ENCODE data around the gene TOPAZ1.

DNA sequence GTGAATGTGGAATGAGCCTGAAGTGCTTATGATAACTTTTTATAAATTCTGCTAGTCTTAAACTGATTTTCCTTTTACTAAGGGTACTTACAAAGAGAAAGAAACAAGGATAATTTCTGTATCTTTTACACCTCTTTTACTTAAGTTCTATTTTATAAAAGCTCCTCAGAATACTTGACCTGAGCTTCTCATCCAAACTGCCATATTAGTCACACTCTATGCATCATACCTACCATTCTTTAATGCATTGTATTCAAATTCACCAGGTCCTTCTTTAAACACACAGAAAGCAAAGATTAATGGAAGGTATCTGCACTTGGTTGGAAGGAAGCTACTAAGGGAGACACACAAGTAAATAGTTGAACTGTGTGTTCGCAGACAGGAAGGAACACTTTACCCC lies 1.6 kb upstream of the TOPAZ1 start:
- TF ChIP-seq, protein P1, sequence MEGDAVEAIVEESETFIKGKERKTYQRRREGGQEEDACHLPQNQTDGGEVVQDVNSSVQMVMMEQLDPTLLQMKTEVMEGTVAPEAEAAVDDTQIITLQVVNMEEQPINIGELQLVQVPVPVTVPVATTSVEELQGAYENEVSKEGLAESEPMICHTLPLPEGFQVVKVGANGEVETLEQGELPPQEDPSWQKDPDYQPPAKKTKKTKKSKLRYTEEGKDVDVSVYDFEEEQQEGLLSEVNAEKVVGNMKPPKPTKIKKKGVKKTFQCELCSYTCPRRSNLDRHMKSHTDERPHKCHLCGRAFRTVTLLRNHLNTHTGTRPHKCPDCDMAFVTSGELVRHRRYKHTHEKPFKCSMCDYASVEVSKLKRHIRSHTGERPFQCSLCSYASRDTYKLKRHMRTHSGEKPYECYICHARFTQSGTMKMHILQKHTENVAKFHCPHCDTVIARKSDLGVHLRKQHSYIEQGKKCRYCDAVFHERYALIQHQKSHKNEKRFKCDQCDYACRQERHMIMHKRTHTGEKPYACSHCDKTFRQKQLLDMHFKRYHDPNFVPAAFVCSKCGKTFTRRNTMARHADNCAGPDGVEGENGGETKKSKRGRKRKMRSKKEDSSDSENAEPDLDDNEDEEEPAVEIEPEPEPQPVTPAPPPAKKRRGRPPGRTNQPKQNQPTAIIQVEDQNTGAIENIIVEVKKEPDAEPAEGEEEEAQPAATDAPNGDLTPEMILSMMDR (IDR thresholded peaks at IDR 0.05): no peak
- no peak for TF ChIP-seq POLR2A (IDR thresholded peaks at IDR 0.05)
- TF ChIP-seq POLR2AphosphoS5 (IDR thresholded peaks at IDR 0.05): no peak
